GM12891 (cell line): ENCODE data around the gene RAD9A.

Experiments used
- POLR2A ChIP-seq: IDR thresholded peaks from 2 replicates; pipeline ENCODE4 v1.6.1; 2011; ENCODE audit warnings: low read depth, low read length, control low read depth
- POLR2AphosphoS5 ChIP-seq: IDR thresholded peaks from 2 replicates; pipeline ENCODE4 v1.6.1; 2011; ENCODE audit warnings: low read depth, low read length, control low read depth
- POU2F2 ChIP-seq: IDR thresholded peaks from 2 replicates; pipeline ENCODE4 v1.6.1; 2011; ENCODE audit warnings: low read depth, mild to moderate bottlenecking, control low read depth, low read length, moderate library complexity
- SPI1 ChIP-seq: IDR thresholded peaks from 2 replicates; pipeline ENCODE4 v1.6.1; 2011; ENCODE audit warnings: low read depth, low read length, control low read depth
- TAF1 ChIP-seq: IDR thresholded peaks from 2 replicates; pipeline ENCODE4 v1.6.1; 2011; ENCODE audit warnings: low read depth, low read length, control low read depth

DNA sequence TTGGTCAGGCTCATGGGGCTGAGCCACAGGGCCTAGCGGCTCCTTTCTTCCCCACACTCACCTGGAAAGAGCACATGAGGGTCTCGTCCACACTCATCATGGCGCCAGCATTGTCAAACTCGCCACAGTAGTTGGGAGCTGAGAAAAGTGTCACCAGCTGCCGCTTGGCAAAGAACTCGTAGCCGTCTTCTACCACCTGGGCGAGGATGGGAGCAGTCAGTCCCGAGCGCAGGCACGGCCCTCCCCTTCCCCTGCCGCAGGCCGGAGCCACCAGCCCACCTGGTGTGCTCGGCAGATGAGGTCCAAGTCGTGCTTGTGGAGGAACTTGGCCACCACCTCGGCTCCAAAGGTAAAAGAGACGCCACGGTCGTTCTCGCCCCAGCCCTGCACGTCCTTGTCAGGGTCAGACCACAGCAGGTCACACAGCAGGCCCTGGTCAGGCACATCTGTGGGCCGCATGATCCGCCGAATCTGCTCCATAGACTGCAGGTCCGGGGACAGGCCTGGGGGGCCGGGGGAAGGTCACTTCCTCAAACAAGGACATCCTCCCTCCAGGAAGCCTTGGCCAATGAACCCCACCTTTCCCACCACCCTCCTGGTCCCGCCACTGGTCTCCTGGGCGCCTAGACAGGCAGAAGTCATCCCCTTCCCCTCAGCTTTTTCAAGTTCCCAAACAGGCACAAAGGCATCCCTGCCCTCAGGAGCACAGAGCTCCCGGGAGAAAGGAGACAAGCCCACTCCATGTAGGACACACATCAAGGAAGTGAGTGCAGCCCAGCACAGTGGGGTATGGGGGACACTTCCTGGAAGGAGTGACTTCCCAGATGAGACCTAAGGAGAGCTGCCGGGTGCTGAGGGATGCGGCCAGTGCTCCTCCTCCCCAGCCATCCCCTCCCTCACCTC is 7.1 kb downstream of the RAD9A start:
- TF ChIP-seq POLR2A (no peak), POLR2AphosphoS5 (no peak), SPI1 (no peak), TAF1 (no peak), POU2F2 (no peak)
